Endothelial cell of umbilical vein (primary cell): Measurements from ENCODE around the gene STK32C.

Source experiments
- CTCF ChIP-seq, 2 donors: IDR thresholded peaks; 1 replicate in 1 of 2; 2 replicates in 1 of 2; pipeline ENCODE4 v1.5.1; 2011; ENCODE audit warnings: low read length in 2 of 2, mild to moderate bottlenecking in 2 of 2, moderate library complexity in 2 of 2, control low read depth in 1 of 2, inconsistent platforms in 1 of 2, low read depth in 1 of 2; ENCODE audit not compliant: insufficient read depth in 1 of 2; ENCODE audit errors: extremely low read depth in 1 of 2
- POLR2A ChIP-seq: IDR thresholded peaks from 2 replicates; pipeline ENCODE4 v1.6.1; 2012; ENCODE audit warnings: low read depth, mild to moderate bottlenecking, control low read depth, low read length
- POLR2AphosphoS5 ChIP-seq: IDR thresholded peaks from 2 replicates; pipeline ENCODE4 v1.6.1; 2012; ENCODE audit warnings: low read depth, mild to moderate bottlenecking, control low read depth, low read length, moderate library complexity; ENCODE audit not compliant: insufficient read depth

GRCh38 chr10:132283604-132284382 is 24.0 kb downstream of the STK32C start:
- no peak for TF ChIP-seq CTCF (IDR thresholded peaks at IDR 0.05; ENCODE audit: extremely low read depth in 1 of 2, insufficient read depth in 1 of 2, low read depth in 1 of 2, low read length in 2 of 2)
- TF ChIP-seq POLR2AphosphoS5: no peak
- TF ChIP-seq POLR2A: no peak
